NB4 (cell line): ENCODE data around the gene MSL1.

Experiments used
- DNase-seq: peaks from one replicate; pipeline ENCODE4 v3.0.0; 2010; ENCODE audit warnings: low read depth
- H3K4me3 ChIP-seq: one replicate; pipeline ENCODE4 v1.5.1; 2011; ENCODE audit warnings: mild to moderate bottlenecking, low read depth, low read length, moderate library complexity
- MAX ChIP-seq: IDR thresholded peaks from 2 replicates; pipeline ENCODE4 v1.6.1; 2011; ENCODE audit warnings: low read depth, low read length
- MYC ChIP-seq: IDR thresholded peaks from 2 replicates; pipeline ENCODE4 v1.6.1; 2011; ENCODE audit warnings: low read depth, low read length
- POLR2A ChIP-seq: IDR thresholded peaks from 2 replicates; pipeline ENCODE4 v1.6.1; 2011; ENCODE audit warnings: mild to moderate bottlenecking; ENCODE audit not compliant: insufficient read length; ENCODE audit errors: extremely low read depth
- TF ChIP-seq, protein P1 (sequence below): IDR thresholded peaks from one replicate; pipeline ENCODE4 v1.5.1; 2012; ENCODE audit warnings: low read depth, low read length

MSL1 gene

DNA sequence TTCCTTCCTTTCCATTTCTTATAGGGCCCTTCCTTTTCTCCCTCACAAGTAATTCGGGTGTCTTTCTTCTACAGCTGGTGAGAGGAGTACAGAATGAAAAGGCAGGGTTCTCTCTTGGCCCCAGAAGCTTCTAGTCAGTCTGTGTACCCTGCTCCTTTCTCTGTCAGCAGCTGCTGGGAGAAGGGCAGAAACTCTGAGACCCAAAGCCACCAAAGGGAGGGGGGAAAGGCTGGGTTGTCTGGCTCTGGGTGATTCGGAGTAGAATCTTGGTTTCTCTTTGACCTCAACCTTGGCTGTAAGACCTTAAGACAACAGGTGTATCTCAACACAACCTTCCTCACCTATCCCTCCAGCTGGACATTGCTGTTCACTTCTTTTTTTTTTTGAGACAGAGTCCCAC is 18.1 kb upstream of the MSL1 start:
- no peak overlapping the region for H3K4me3 ChIP-seq
- DNase-seq: peak; percentile 0
- TF ChIP-seq MYC (no peak), MAX (no peak), POLR2A (no peak)
- TF ChIP-seq, protein P1, sequence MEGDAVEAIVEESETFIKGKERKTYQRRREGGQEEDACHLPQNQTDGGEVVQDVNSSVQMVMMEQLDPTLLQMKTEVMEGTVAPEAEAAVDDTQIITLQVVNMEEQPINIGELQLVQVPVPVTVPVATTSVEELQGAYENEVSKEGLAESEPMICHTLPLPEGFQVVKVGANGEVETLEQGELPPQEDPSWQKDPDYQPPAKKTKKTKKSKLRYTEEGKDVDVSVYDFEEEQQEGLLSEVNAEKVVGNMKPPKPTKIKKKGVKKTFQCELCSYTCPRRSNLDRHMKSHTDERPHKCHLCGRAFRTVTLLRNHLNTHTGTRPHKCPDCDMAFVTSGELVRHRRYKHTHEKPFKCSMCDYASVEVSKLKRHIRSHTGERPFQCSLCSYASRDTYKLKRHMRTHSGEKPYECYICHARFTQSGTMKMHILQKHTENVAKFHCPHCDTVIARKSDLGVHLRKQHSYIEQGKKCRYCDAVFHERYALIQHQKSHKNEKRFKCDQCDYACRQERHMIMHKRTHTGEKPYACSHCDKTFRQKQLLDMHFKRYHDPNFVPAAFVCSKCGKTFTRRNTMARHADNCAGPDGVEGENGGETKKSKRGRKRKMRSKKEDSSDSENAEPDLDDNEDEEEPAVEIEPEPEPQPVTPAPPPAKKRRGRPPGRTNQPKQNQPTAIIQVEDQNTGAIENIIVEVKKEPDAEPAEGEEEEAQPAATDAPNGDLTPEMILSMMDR: no peak

GRCh38 chr17:40104594-40105486 is 16.9 kb upstream of the MSL1 start:
- peak; percentile 6 for DNase-seq
- no peak overlapping the region for H3K4me3 ChIP-seq
- TF ChIP-seq MAX (no peak), POLR2A (no peak), MYC (no peak)
- TF ChIP-seq, protein P1: no peak

DNA sequence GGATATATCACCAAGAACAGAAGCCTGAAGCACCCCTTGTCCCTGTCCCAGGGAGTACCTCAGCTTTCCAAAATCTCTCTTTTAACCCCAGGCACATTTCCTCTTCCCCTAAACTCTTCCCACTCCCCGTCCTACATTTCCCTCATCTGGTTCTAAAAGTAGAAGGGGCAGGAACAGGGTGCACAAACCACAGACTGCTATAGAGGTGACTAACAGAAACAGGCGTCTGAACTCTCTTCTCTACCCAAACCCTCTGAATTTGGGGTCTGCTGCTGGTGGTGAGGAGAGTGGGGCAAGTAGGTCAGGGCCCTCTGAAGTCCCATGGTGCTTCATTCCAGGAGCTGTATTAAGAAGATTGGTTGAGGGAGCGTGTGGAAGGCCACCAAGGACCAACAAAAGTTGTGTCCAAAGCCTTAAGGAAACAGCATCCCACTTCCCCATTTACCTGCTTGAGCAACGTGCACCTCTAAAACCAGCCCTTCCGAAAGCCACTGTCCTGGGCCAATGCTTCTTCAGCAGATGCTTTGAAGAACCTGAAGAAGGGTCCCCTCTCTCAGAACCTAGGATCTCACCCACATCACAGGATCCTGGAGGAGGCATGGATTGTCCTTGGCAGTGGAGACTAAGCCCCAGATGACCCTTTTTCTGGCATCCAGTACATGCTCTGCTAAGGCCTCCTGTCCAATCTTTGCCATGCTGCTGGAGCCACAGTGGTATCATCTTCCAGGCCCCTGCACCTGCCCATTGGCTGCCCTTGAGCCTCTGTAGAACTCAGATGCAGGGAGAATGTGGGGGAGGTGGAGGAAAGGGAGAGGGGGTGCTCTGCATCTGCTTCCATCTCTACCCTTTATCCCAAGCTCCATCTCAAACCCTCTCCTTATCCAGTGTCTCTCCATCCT is 15.7 kb upstream of the MSL1 start:
- H3K4me3 ChIP-seq: no peak overlapping the region
- peak; percentile 18 for DNase-seq
- TF ChIP-seq, protein P1: no peak
- no peak for TF ChIP-seq MYC
- TF ChIP-seq MAX: no peak
- TF ChIP-seq POLR2A: no peak

GRCh38 chr17:40106760-40107521 is 14.8 kb upstream of the MSL1 start:
- DNase-seq: peak; percentile 76
- H3K4me3 ChIP-seq: peak overlapping the region; percentile 30
- TF ChIP-seq MAX (no peak), MYC (no peak), POLR2A (no peak)
- TF ChIP-seq, protein P1: no peak

DNA sequence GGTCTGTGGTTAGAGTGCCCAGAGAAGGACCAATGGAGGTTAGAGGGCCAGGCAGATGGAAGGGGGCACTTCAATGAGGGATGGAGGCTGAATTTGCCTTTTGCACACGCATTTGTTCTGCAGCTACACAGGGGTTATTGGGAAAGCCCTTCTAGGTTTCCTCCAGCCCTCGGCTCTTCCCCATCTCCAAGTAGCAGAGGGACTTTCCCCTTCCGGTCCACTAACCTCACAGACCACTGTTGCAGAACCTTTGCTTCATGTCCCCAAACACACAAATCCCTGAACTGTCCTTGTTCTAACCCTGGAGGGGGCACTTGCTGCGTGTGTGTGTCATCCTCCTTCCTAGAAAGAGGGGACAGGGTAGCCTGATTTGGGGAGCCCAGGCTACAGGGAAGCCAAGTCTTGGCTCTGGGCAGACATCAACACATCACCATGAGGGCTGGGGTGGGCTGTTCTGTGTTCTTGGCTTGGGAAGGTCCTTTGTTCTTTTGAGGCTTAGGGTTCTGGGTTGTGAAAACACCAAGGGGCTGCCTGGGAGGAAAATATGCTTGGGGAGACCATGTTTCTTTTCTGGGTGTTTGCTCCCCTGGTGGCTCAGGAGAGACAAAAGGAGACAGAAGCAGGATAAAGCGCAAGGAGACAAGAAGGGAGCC is 14.1 kb upstream of the MSL1 start:
- TF ChIP-seq MYC (no peak), MAX (no peak), POLR2A (no peak)
- TF ChIP-seq, protein P1: no peak
- DNase-seq: peak; percentile 92
- peak overlapping the region; percentile 30 for H3K4me3 ChIP-seq
